OCI-LY7 (cell line): ENCODE results near the gene DAPK1. TPM values are rescaled to one million over a fixed set of nuclear protein-coding genes. Genes with fewer than 3 reads are reported as not detected.

Experiments used
- BruUV-seq: library from RNA; stranded (reverse); fragments of 400-500 nt; replicated peaks from 2 replicates; lab custom pipeline; 2021; lab: Mats Ljungman, UMichigan
- CTCF ChIA-PET: fragments of 300-600 bp; sonication (Branson Sonifier 250); formaldehyde crosslinking; loops from one replicate; lab custom pipeline; 2022; ENCODE audit warnings: antibody characterized with exemption; ENCODE audit not compliant: unreplicated experiment; lab: Charles Lee
- POLR2A ChIA-PET: fragments of 300-600 bp; sonication (Branson Sonifier 250); formaldehyde crosslinking; loops from one replicate; lab custom pipeline; 2022; ENCODE audit warnings: antibody characterized with exemption; lab: Charles Lee
- DNase-seq: peaks from one replicate; pipeline ENCODE4 v3.0.0-alpha.2; 2015; ENCODE audit warnings: low spot score
- H2AFZ ChIP-seq: fragments of 200-600 bp; sonication (generic), shearing (Covaris generic); 2 replicates; pipeline ENCODE4 v1.6.1; 2014; ENCODE audit warnings: mild to moderate bottlenecking, antibody characterized with exemption, low read length, moderate library complexity
- H3K27ac ChIP-seq: fragments of 200-600 bp; sonication (generic); 2 replicates; pipeline ENCODE4 v1.5.1; 2014; ENCODE audit warnings: mixed run types, low read depth, mild to moderate bottlenecking, moderate library complexity, low read length, inconsistent platforms; ENCODE audit not compliant: poor library complexity, severe bottlenecking
- H3K36me3 ChIP-seq: fragments of 200-600 bp; sonication (generic); 2 replicates; pipeline ENCODE4 v1.6.1; 2014; ENCODE audit warnings: mild to moderate bottlenecking, antibody characterized with exemption, low read length, moderate library complexity, mixed read lengths; ENCODE audit not compliant: insufficient read depth
- H3K4me1 ChIP-seq: fragments of 200-600 bp; sonication (generic); 2 replicates; pipeline ENCODE4 v1.5.1; 2014; ENCODE audit warnings: mild to moderate bottlenecking, low read length; ENCODE audit not compliant: insufficient read depth, poor library complexity, severe bottlenecking
- H3K4me2 ChIP-seq: fragments of 200-600 bp; sonication (generic); 2 replicates; pipeline ENCODE4 v1.6.1; 2014; ENCODE audit warnings: mild to moderate bottlenecking, low read length
- H3K4me3 ChIP-seq: fragments of 200-600 bp; sonication (generic); 2 replicates; pipeline ENCODE4 v1.5.1; 2014; ENCODE audit warnings: mild to moderate bottlenecking, low read depth, low read length; ENCODE audit not compliant: poor library complexity, severe bottlenecking
- H3K79me2 ChIP-seq: fragments of 200-600 bp; sonication (generic); 2 replicates; pipeline ENCODE4 v1.6.1; 2016; ENCODE audit warnings: low read depth, mild to moderate bottlenecking, low read length, moderate library complexity, mixed read lengths; ENCODE audit not compliant: insufficient read depth
- H3K9me2 ChIP-seq: fragments of 200-600 bp; sonication (generic); 2 replicates; pipeline ENCODE4 v1.6.1; 2016; ENCODE audit warnings: mild to moderate bottlenecking, low read length, mixed read lengths; ENCODE audit not compliant: insufficient read depth
- H3K9me3 ChIP-seq: fragments of 200-600 bp; sonication (generic); 2 replicates; pipeline ENCODE4 v1.6.1; 2014; ENCODE audit warnings: mild to moderate bottlenecking, mixed run types, low read length, mixed read lengths
- H4K20me1 ChIP-seq: fragments of 200-600 bp; sonication (generic); 2 replicates; pipeline ENCODE4 v1.6.1; 2014; ENCODE audit warnings: mild to moderate bottlenecking, antibody characterized with exemption, low read length, moderate library complexity, mixed read lengths; ENCODE audit not compliant: insufficient read depth
- EZH2phosphoT487 ChIP-seq: fragments of 200-600 bp; sonication (generic); IDR thresholded peaks from 2 replicates; pipeline ENCODE4 v1.6.1; 2018; ENCODE audit warnings: low read depth, borderline replicate concordance, mild to moderate bottlenecking, mixed run types, antibody characterized with exemption, low read length, moderate library complexity, mixed read lengths
- intact Hi-C: fragments of 100-400 bp; cut with micrococcal nuclease; formaldehyde crosslinking; loops from one replicate; pipeline ENCODE4 v1.10.0; 2022; ENCODE audit not compliant: unreplicated experiment
- total RNA-seq, 2 experiments: library from RNA; depleted of rRNA in 1 of 2; stranded (reverse); fragments of >200 nt in 1 of 2; shearing (Covaris generic) in 1 of 2; gene quantifications; 2 replicates each; pipeline ENCODE4 v1.2.3, GENCODE V29; 2014 to 2022
- TF ChIP-seq, protein P1 (sequence below): fragments of 200-600 bp; sonication (generic); conservative IDR thresholded peaks from 2 replicates; pipeline ENCODE4 v1.5.1; 2014; ENCODE audit warnings: mild to moderate bottlenecking, antibody characterized with exemption, low read length, moderate library complexity, mixed read lengths

The DAPK1 gene
- total RNA-seq, 2 experiments from 2014 or later: 0.25 to 3.5 TPM

DNA sequence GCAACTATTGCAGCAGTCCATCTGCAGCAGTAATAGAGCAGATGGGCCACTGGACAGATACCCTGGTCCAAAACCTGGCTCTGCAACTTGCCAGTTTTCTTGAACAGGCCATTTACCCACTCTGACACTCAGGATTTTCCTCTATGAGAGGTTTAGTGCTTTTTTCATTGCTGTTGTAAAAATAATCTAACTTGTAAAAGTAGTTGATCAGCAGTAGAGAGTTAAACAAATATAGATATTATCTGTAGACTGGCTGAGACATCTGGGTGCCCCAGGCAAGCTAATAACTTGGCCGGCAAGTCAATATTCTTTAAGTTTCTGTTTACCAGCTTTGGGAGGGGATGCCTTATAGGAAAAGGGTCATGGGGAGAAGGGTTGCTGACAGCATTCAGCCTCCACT is 4.1 kb downstream of the DAPK1 start:
- no peak overlapping the region for H3K4me2 ChIP-seq
- POLR2A ChIA-PET: no interaction called here

DNA sequence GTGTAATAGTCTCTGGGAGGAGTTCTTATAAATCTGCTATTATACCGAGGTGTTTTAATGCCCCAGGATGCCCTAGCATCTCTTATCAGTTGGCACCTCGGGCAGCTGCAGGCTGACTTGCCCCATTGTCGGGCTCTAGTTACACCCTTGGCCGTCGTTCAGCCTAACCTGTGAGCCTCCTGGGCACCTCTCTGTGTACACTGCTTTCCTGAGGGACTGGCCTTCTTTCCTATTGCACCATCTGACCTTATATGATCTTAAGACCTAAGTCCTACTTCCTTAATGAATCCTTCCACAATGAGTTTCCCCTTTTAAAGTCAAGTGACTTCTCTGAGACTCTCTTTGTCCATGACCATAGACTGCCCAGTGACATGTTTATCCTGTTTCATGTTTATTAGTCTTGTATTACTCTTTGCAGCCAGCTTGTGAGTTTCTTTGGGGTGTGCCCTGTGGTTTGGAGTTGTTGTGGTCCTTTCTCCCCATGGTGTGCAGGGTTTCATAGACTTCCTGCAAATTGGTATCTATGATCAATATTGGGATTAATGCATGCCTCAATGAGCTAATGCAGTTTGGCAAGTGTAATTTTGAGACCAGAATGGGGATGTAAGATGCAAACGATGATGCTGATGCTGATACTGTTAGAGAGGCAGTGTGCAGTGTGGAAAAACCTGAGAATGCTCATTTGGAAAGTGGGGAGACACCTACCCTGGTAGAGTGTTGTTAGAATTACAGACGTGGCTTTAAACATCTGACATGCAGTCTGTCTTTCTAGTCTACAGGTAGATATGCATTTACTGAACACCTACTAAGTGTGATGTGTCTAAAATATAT is 4.9 kb downstream of the DAPK1 start:
- no peak overlapping the region for H2AFZ ChIP-seq
- BruUV-seq: no TSS peak
- POLR2A ChIA-PET: no interaction called here
- H3K79me2 ChIP-seq: no peaks in the 10 kb centered on the region
- no peaks in the 10 kb centered on the region for H3K36me3 ChIP-seq
- no peaks in the 10 kb centered on the region for H3K9me2 ChIP-seq
- intact Hi-C loops: no loop called here
- H3K9me3 ChIP-seq: no peaks in the 10 kb centered on the region
- no peak overlapping the region for H3K27ac ChIP-seq
- H3K4me2 ChIP-seq: no peak overlapping the region
- no peak for TF ChIP-seq EZH2phosphoT487
- TF ChIP-seq, protein P1, sequence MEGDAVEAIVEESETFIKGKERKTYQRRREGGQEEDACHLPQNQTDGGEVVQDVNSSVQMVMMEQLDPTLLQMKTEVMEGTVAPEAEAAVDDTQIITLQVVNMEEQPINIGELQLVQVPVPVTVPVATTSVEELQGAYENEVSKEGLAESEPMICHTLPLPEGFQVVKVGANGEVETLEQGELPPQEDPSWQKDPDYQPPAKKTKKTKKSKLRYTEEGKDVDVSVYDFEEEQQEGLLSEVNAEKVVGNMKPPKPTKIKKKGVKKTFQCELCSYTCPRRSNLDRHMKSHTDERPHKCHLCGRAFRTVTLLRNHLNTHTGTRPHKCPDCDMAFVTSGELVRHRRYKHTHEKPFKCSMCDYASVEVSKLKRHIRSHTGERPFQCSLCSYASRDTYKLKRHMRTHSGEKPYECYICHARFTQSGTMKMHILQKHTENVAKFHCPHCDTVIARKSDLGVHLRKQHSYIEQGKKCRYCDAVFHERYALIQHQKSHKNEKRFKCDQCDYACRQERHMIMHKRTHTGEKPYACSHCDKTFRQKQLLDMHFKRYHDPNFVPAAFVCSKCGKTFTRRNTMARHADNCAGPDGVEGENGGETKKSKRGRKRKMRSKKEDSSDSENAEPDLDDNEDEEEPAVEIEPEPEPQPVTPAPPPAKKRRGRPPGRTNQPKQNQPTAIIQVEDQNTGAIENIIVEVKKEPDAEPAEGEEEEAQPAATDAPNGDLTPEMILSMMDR: no peak
- no peak overlapping the region for H3K4me3 ChIP-seq
- DNase-seq: no peak
- no peaks in the 10 kb centered on the region for H3K4me1 ChIP-seq
- CTCF ChIA-PET: no interaction called here
- H4K20me1 ChIP-seq: no peaks in the 10 kb centered on the region

More for the DNA sequence above, 4.1 kb downstream of the DAPK1 start:
- H3K79me2 ChIP-seq: no peaks in the 10 kb centered on the region
- no peak for TF ChIP-seq EZH2phosphoT487
- no peaks in the 10 kb centered on the region for H3K36me3 ChIP-seq
- intact Hi-C loops: no loop called here
- CTCF ChIA-PET: no interaction called here
- BruUV-seq: no TSS peak
- no peaks in the 10 kb centered on the region for H3K9me3 ChIP-seq
- DNase-seq: no peak
- H3K9me2 ChIP-seq: no peaks in the 10 kb centered on the region
- H3K4me3 ChIP-seq: no peak overlapping the region
- H3K4me1 ChIP-seq: no peaks in the 10 kb centered on the region
- no peak overlapping the region for H2AFZ ChIP-seq
- H4K20me1 ChIP-seq: no peaks in the 10 kb centered on the region
- H3K27ac ChIP-seq: no peak overlapping the region

DNA sequence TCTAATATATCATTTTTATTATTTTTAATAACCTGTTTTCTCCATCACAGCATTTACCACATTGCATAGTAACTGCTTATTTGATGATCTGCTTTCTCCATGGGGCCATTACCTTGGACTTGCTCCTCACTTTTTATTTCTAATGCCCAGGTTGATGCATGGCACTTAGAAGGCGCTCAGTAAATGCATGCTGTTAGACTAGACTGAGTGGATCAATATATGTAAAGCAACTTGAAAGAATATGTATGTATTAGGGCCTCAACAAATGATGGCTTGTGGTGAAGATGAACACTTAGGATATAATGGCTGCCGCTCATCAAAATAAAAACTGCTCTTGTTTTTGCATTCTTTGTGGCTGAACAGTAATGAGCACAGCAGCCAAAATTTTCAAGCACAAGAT is 5.8 kb downstream of the DAPK1 start:
- no peak overlapping the region for H3K4me2 ChIP-seq
- H4K20me1 ChIP-seq: no peaks in the 10 kb centered on the region
- intact Hi-C loops: no loop called here
- BruUV-seq: no TSS peak
- no peak for TF ChIP-seq EZH2phosphoT487
- TF ChIP-seq, protein P1: no peak
- H3K4me1 ChIP-seq: no peaks in the 10 kb centered on the region
- ChIA-PET POLR2A (no interaction called here), CTCF (no interaction called here)
- H3K27ac ChIP-seq: no peak overlapping the region
- H3K79me2 ChIP-seq: no peaks in the 10 kb centered on the region
- no peak for DNase-seq
- no peaks in the 10 kb centered on the region for H3K9me2 ChIP-seq
- no peak overlapping the region for H3K4me3 ChIP-seq
- H2AFZ ChIP-seq: no peak overlapping the region
- H3K36me3 ChIP-seq: no peaks in the 10 kb centered on the region
- H3K9me3 ChIP-seq: no peaks in the 10 kb centered on the region
